ENCODE results near the gene PRR16.
"Not testable (repeated sequence)": the region's sequence is repeated elsewhere in the genome, so short reads cannot be mapped to it uniquely, and the experiment has no call there.

The PRR16 gene

GRCh38 chr5:120463991-120464626 is at the start of gene PRR16:
Gene PRR16, plus strand, starts transcription at chr5:120464300.
- Mint-ChIP-seq H3K4me1 (peaks cover 20% of the 10 kb centered on the region), H3K36me3 (ENCODE audit: low read depth) (no peaks in the 10 kb centered on the region), H3K9me3 (no peaks in the 10 kb centered on the region), H3K27ac (peak within 1 kb of the TSS in 2 of 3 experiments; percentile 25 to 78), H3K4me3 (peak within 1 kb of the TSS; percentile 88 to 94 (median 93)), H3K27me3 (ENCODE audit: low read depth) (peaks cover 53% of the 10 kb centered on the region)
- TF ChIP-seq CTCF (IDR thresholded peaks at IDR 0.05; ENCODE audit: unreplicated experiment in 3 of 3) = peak in 2 of 3 experiments; percentile 36 to 40

GRCh38 chr5:120415985-120416384 is 48.1 kb upstream of the PRR16 start:
- no peaks in the 10 kb centered on the region for H3K4me1 Mint-ChIP-seq
- no peaks in the 10 kb centered on the region for H3K36me3 Mint-ChIP-seq (ENCODE audit: low read depth)
- H3K4me3 Mint-ChIP-seq = no peak overlapping the region
- no peaks in the 10 kb centered on the region for H3K27me3 Mint-ChIP-seq (ENCODE audit: low read depth)
- peaks cover 2% of the 10 kb centered on the region for H3K9me3 Mint-ChIP-seq
- TF ChIP-seq CTCF (IDR thresholded peaks at IDR 0.05; ENCODE audit: unreplicated experiment in 3 of 3) = no peak
- no peak overlapping the region for H3K27ac Mint-ChIP-seq

GRCh38 chr5:120419127-120419526 is 45.0 kb upstream of the PRR16 start:
- H3K27me3 Mint-ChIP-seq (ENCODE audit: low read depth) = no peaks in the 10 kb centered on the region
- no peaks in the 10 kb centered on the region for H3K4me1 Mint-ChIP-seq
- no peak overlapping the region for H3K4me3 Mint-ChIP-seq
- H3K27ac Mint-ChIP-seq = no peak overlapping the region
- peaks cover 2% of the 10 kb centered on the region for H3K9me3 Mint-ChIP-seq
- TF ChIP-seq CTCF (IDR thresholded peaks at IDR 0.05; ENCODE audit: unreplicated experiment in 3 of 3) = no peak
- no peaks in the 10 kb centered on the region for H3K36me3 Mint-ChIP-seq (ENCODE audit: low read depth)

GRCh38 chr5:120426633-120427275 is 37.3 kb upstream of the PRR16 start:
- H3K4me3 Mint-ChIP-seq; H3K27ac Mint-ChIP-seq; H3K27me3 Mint-ChIP-seq (ENCODE audit: low read depth); H3K4me1 Mint-ChIP-seq; H3K36me3 Mint-ChIP-seq (ENCODE audit: low read depth): not testable (repeated sequence)
- H3K9me3 Mint-ChIP-seq = peaks cover 50% of the 10 kb centered on the region

GRCh38 chr5:120430572-120430971 is 33.5 kb upstream of the PRR16 start:
- Mint-ChIP-seq H3K4me3 (no peak overlapping the region), H3K4me1 (peaks cover 11% of the 10 kb centered on the region), H3K27ac (no peak overlapping the region), H3K36me3 (ENCODE audit: low read depth) (no peaks in the 10 kb centered on the region), H3K27me3 (ENCODE audit: low read depth) (no peaks in the 10 kb centered on the region), H3K9me3 (peaks cover 47% of the 10 kb centered on the region)
- no peak for TF ChIP-seq CTCF (IDR thresholded peaks at IDR 0.05; ENCODE audit: unreplicated experiment in 3 of 3)

- H3K4me3 Mint-ChIP-seq = no peak overlapping the region
- no peaks in the 10 kb centered on the region for H3K36me3 Mint-ChIP-seq (ENCODE audit: low read depth)
- H3K9me3 Mint-ChIP-seq = peaks cover 36% of the 10 kb centered on the region
- peaks cover 19% of the 10 kb centered on the region for H3K4me1 Mint-ChIP-seq
- TF ChIP-seq CTCF (IDR thresholded peaks at IDR 0.05; ENCODE audit: unreplicated experiment in 3 of 3) = no peak
- H3K27me3 Mint-ChIP-seq (ENCODE audit: low read depth) = no peaks in the 10 kb centered on the region
- H3K27ac Mint-ChIP-seq = no peak overlapping the region
Measured at GRCh38 chr5:120432861-120433260, 31.2 kb upstream of the PRR16 start.

Measured in nephron (organoid).